ENCODE results near the gene ASIC4.

ASIC4 gene, protein sequence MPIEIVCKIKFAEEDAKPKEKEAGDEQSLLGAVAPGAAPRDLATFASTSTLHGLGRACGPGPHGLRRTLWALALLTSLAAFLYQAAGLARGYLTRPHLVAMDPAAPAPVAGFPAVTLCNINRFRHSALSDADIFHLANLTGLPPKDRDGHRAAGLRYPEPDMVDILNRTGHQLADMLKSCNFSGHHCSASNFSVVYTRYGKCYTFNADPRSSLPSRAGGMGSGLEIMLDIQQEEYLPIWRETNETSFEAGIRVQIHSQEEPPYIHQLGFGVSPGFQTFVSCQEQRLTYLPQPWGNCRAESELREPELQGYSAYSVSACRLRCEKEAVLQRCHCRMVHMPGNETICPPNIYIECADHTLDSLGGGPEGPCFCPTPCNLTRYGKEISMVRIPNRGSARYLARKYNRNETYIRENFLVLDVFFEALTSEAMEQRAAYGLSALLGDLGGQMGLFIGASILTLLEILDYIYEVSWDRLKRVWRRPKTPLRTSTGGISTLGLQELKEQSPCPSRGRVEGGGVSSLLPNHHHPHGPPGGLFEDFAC

DNA sequence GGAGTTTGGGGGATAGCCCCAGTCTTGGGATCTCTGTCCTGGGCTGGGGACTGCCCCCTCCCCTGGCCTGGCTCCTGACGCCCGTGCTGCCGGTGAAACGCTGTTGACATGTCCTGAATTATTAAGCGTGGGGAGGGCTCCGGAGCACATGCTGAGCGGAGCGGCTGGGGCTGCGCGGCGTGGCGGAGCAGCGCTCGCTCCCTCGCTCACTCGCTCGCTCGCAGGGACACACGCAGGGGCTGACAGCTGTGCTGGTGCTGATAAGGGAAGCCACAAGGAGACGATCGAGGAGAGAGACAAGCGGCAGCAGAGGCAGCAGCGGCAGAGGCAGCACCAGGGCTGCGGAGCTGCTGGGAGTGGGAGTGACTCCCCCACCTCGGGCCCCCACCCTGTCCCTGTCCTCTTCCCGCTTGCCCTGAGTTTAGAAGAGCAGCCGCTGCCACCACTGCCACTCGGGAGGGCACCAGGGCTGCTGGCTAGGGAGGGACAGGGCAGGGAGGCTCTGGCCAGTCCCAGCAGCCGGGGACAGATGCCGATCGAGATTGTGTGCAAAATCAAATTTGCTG, at the start of gene ASIC4:
ASIC4 (plus strand) TSS at position 287 of the 566 bp plus-strand sequence; CDS start at position 530, 243 bp downstream.
- H3K4me1 Mint-ChIP-seq = peaks cover 19% of the 10 kb centered on the region
- H3K36me3 Mint-ChIP-seq (ENCODE audit: low read depth) = no peaks in the 10 kb centered on the region
- no peak for DNase-seq
- H3K4me3 Mint-ChIP-seq = no peak within 1 kb of the TSS
- H3K27me3 Mint-ChIP-seq = peaks cover 77% of the 10 kb centered on the region
- H3K27ac Mint-ChIP-seq = no peak within 1 kb of the TSS
- peak; percentile 16 for ATAC-seq
- no peaks in the 10 kb centered on the region for H3K9me3 Mint-ChIP-seq

DNA sequence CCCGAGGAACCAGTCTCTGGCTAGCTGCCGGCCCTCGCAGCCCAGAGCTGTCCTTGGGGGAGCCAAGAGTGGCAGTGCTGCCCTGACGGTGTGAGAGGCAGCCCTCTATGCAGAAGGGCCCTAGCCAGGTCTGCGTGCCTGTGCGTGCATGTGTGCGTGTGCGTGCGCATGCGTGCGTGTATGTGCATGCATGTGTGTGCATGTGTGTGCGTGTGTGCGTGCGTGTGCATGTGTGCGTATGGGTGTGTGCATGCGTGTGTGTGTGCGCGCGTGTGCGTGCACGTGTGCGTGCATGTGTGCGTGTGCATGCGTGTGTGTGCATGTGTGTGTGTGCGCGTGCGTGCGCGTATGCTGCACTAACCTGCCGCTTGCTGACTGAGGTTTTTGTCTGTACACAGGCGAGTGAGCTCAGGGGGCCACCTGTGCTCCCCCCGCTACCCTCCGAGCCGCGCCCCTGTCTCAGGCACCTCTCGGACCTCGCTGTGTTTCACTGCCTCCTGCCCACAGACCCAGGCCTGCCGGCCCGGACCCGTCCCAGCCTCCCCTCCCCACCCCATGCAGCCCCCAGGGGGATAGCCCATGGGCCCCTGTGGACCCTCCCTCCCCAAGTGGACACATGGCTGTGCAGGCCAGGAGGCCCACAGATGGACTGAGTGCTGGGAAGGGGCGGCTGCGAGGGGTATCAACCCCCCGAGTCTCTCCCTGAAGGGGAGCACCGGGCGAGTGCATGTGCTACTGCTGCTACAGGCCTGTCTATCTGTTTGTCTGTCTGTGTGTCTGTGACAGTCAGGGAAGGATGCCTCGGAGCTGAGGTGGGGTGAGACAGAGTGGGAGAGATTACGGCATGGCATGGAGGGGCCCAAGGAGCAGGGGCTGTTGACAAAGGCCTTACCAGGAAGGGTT, 48.4 kb upstream of the ASIC4 start:
- ATAC-seq = no peak
- no peaks in the 10 kb centered on the region for H3K27me3 Mint-ChIP-seq
- no peaks in the 10 kb centered on the region for H3K4me1 Mint-ChIP-seq
- no peak overlapping the region for H3K4me3 Mint-ChIP-seq
- no peak for DNase-seq
- no peak overlapping the region for H3K27ac Mint-ChIP-seq
- H3K36me3 Mint-ChIP-seq (ENCODE audit: low read depth) = no peaks in the 10 kb centered on the region
- H3K9me3 Mint-ChIP-seq = no peaks in the 10 kb centered on the region

DNA sequence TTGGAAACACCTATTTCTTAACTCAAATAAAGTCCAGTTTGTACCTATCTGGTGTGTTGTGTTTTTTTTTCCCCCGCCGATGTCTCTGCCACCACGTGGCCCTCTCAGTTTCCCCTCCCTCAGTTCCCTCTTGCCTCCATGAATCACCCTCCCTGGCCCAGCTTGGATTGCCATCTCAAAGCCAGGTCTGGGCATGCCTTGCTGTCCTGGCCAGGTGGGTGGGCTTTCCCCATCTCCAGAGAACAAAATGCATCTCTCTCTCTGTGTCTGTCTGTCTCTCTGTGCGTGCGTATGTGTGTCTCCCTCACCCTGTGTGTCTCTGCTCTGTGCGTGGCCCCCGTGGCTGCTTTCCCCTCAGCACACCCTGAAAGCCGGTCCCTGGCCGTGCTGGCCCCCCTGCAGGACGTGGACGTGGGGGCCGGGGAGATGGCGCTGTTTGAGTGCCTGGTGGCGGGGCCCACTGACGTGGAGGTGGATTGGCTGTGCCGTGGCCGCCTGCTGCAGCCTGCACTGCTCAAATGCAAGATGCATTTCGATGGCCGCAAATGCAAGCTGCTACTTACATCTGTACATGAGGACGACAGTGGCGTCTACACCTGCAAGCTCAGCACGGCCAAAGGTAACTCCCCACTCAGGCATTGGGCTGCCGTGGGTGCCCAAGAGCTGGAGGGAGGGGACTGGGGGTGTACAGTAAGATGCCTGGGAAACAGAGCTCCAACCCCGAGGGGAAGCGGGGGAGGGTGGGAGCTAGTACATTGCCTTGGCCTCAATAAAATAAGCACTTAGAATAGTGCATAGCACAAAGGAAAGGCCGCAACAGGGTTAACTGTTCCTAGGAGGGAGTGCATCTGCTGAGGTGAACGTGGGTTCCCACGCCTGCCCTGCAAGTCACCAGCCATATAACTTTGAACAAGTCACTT, 47.2 kb upstream of the ASIC4 start:
- DNase-seq (no peak), ATAC-seq (no peak)
- no peak overlapping the region for H3K27ac Mint-ChIP-seq
- H3K9me3 Mint-ChIP-seq = no peaks in the 10 kb centered on the region
- H3K4me3 Mint-ChIP-seq = no peak overlapping the region
- no peaks in the 10 kb centered on the region for H3K36me3 Mint-ChIP-seq (ENCODE audit: low read depth)
- no peaks in the 10 kb centered on the region for H3K4me1 Mint-ChIP-seq
- no peaks in the 10 kb centered on the region for H3K27me3 Mint-ChIP-seq

DNA sequence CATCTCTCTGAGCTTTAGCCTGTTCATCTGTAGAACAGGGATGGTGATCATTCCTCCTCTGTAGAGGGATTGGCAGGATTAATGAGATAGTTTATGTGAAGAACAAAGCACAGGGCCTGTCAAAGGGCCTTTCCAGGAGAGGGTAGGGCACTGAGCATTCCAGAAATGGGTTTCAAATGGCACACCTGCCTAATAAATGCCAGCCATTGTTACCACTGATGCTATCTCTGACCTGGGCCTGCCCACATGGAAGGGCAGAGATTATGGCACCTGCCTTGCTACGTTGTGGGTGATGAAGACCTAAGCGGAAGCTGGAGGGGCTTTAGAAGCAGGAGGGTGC, 46.6 kb upstream of the ASIC4 start:
- Mint-ChIP-seq H3K27me3 (no peaks in the 10 kb centered on the region), H3K9me3 (no peaks in the 10 kb centered on the region), H3K36me3 (ENCODE audit: low read depth) (no peaks in the 10 kb centered on the region), H3K4me1 (no peaks in the 10 kb centered on the region), H3K27ac (no peak overlapping the region), H3K4me3 (no peak overlapping the region)
- DNase-seq = no peak
- ATAC-seq = no peak

DNA sequence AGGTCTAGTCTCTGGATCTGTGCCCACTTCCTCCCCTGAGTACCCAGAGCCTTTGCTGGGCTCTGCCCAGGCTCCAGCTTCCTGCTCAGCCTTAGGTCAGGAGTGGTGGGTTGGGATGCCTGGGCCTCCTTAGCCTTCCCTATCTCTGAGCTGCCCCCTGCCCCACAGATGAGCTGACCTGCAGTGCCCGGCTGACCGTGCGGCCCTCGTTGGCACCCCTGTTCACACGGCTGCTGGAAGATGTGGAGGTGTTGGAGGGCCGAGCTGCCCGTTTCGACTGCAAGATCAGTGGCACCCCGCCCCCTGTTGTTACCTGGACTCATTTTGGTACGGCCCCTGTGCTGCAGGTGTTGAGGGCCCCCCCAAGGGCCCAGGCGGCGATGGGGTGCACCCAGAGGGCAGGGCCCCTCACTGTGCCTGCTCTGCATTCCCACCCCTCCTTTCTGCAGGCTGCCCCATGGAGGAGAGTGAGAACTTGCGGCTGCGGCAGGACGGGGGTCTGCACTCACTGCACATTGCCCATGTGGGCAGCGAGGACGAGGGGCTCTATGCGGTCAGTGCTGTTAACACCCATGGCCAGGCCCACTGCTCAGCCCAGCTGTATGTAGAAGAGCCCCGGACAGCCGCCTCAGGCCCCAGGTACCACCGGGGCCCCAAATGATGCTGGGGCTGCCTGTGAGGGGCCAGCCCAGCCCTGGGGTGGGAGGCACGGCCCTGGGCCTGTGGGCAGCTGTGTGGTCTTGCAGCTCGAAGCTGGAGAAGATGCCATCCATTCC, 45.7 kb upstream of the ASIC4 start:
- no peaks in the 10 kb centered on the region for H3K36me3 Mint-ChIP-seq (ENCODE audit: low read depth)
- H3K4me3 Mint-ChIP-seq = no peak overlapping the region
- H3K27me3 Mint-ChIP-seq = no peaks in the 10 kb centered on the region
- H3K27ac Mint-ChIP-seq = no peak overlapping the region
- no peaks in the 10 kb centered on the region for H3K4me1 Mint-ChIP-seq
- no peaks in the 10 kb centered on the region for H3K9me3 Mint-ChIP-seq
- ATAC-seq = no peak
- DNase-seq = no peak

DNA sequence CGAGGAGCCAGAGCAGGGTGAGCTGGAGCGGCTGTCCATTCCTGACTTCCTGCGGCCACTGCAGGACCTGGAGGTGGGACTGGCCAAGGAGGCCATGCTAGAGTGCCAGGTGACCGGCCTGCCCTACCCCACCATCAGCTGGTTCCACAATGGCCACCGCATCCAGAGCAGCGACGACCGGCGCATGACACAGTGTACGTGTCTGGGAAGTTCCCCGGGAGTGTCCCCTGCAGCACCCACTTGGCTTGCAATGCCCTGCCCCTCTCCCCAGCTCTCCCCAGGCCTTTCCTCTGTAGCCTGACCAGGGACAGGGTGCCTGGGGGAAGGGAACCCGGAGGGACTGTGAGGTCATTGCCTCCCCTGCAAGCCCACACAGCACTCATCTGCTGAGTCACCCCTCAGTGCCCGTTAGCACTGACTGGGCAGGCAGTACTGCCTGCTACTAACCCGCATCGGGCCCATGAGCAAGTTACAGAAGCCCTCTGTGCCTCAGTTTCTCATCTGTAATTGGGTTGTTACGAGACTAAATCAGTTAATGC, 45.0 kb upstream of the ASIC4 start:
- Mint-ChIP-seq H3K36me3 (ENCODE audit: low read depth) (no peaks in the 10 kb centered on the region), H3K27ac (no peak overlapping the region), H3K27me3 (no peaks in the 10 kb centered on the region), H3K9me3 (no peaks in the 10 kb centered on the region), H3K4me1 (no peaks in the 10 kb centered on the region), H3K4me3 (no peak overlapping the region)
- DNase-seq = no peak
- ATAC-seq = no peak

DNA sequence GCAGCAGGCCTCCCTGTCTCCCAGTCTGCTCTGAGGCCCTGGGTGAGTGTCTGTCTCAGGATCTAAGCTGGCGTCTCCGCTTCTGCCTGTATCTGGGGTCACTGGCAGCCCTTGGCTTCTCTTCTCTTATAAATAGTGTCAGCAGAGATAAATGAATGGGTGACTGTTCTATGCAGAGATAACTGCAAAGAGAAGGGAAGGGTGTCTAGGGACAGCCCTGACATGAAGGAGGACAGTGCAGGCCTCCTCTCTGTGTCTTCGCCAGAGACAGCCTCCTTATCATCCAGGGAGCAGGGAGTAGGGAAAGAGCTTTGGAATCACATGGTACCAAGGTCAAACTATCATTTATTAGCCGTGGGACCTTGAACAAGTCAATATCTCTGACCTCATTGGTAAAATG, 43.9 kb upstream of the ASIC4 start:
- Mint-ChIP-seq H3K9me3 (no peaks in the 10 kb centered on the region), H3K4me1 (no peaks in the 10 kb centered on the region), H3K36me3 (ENCODE audit: low read depth) (no peaks in the 10 kb centered on the region), H3K27me3 (no peaks in the 10 kb centered on the region), H3K4me3 (no peak overlapping the region), H3K27ac (no peak overlapping the region)
- DNase-seq (no peak), ATAC-seq (no peak)

DNA sequence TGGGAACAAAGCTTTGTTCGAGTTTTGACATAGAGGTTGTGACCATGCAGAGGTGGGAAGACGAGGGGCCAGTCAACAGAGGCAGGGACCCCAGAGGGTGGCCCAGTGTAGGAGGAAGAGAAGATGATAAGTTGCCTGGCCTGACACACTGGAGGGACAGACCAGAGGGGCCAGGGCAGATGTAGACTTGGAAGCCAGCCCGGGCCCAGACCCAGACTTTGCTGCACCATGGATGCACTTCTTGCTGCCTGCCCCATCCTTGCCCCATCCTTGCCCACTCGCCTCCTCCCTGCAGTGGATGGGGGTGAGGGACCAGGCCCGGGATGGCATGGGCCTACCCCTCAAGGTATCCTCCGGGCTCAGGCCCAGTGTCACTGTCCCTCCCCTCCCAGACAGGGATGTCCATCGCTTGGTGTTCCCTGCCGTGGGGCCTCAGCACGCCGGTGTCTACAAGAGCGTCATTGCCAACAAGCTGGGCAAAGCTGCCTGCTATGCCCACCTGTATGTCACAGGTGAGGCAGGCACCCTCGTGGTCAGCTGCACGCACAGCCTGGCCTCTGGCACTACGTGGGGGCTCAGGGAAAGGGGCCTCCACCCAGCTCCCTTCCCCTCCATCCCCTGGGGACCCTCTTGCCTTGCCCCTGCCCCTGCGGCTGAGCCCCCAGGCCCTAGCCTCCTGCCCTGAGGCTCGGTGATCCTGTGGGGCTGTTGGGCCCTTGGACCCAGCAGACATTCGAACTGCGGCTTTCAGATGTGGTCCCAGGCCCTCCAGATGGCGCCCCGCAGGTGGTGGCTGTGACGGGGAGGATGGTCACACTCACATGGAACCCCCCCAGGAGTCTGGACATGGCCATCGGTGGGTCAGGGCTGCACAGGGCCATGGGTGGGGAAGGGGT, 42.6 kb upstream of the ASIC4 start:
- DNase-seq = no peak
- Mint-ChIP-seq H3K27ac (no peak overlapping the region), H3K36me3 (ENCODE audit: low read depth) (no peaks in the 10 kb centered on the region), H3K9me3 (no peaks in the 10 kb centered on the region), H3K4me3 (no peak overlapping the region), H3K27me3 (peaks cover 3% of the 10 kb centered on the region), H3K4me1 (peaks cover 3% of the 10 kb centered on the region)
- ATAC-seq = no peak

DNA sequence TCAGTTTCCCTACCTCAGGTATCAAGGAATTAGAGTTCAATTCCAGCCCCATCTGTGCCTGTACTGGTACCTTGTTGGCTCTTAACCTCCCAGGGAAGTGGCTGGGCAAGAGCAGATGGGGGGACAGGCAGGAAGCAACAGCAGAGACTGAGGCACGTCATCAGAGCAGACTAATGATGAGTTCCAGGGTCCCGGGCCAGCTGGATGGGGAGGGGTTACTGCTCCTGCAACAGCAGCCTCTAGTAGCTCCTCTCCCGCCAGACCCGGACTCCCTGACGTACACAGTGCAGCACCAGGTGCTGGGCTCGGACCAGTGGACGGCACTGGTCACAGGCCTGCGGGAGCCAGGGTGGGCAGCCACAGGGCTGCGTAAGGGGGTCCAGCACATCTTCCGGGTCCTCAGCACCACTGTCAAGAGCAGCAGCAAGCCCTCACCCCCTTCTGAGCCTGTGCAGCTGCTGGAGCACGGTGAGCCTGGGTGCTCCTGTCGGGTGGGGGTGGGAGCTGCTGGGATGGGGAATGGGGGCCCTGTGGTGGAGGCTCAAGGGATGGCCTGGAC, 41.6 kb upstream of the ASIC4 start:
- no peaks in the 10 kb centered on the region for H3K36me3 Mint-ChIP-seq (ENCODE audit: low read depth)
- H3K4me1 Mint-ChIP-seq = peaks cover 3% of the 10 kb centered on the region
- H3K4me3 Mint-ChIP-seq = no peak overlapping the region
- H3K9me3 Mint-ChIP-seq = no peaks in the 10 kb centered on the region
- ATAC-seq (no peak), DNase-seq (no peak)
- peaks cover 3% of the 10 kb centered on the region for H3K27me3 Mint-ChIP-seq
- no peak overlapping the region for H3K27ac Mint-ChIP-seq

DNA sequence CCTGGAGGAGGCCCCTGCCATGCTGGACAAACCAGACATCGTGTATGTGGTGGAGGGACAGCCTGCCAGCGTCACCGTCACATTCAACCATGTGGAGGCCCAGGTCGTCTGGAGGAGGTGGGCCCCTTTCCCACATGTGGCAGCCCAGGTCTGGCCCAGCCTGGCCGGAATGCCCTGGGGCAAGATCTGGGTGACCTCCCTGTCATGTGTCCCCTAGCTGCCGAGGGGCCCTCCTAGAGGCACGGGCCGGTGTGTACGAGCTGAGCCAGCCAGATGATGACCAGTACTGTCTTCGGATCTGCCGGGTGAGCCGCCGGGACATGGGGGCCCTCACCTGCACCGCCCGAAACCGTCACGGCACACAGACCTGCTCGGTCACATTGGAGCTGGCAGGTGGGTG, 40.8 kb upstream of the ASIC4 start:
- Mint-ChIP-seq H3K9me3 (no peaks in the 10 kb centered on the region), H3K4me1 (peaks cover 3% of the 10 kb centered on the region), H3K27me3 (peaks cover 3% of the 10 kb centered on the region), H3K36me3 (ENCODE audit: low read depth) (no peaks in the 10 kb centered on the region), H3K27ac (no peak overlapping the region), H3K4me3 (no peak overlapping the region)
- no peak for ATAC-seq
- no peak for DNase-seq

DNA sequence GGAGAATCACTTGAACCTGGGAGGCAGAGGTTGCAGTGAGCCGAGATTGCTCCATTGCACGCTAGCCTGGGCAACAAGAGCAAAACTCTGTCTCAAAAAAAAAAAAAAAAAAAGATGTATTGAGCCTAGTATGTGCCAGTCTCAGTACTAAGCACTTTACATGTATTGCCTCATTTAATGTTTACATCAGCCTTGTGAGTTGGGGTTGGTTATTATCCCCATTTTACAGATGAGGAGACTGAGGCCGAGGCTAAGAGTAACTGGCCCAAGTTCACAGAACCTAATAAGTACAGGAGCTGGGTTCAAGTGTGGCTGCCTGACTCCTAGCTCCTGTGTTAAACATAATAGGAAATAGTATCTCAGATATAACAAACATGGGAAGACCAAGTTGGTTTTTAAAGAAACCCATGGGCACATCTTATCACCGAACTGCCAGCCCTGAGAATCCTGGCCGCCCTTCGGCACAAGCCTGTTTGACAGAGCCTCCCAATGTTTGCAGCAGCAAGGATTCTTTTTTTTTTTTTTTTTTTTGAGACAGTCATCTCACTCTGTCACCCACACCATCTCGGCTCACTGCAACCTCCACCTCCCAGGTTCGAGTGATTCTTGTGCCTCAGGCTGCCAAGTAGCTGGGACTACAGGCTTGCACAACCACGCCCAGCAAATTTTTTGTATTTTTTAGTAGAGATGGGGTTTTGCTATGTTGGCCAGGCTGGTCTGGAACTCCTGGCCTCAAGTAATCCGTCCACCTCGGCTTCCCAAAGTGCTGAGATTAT, 39.8 kb upstream of the ASIC4 start:
- ATAC-seq = no peak
- peaks cover 3% of the 10 kb centered on the region for H3K27me3 Mint-ChIP-seq
- H3K36me3 Mint-ChIP-seq (ENCODE audit: low read depth) = no peaks in the 10 kb centered on the region
- no peak overlapping the region for H3K27ac Mint-ChIP-seq
- H3K9me3 Mint-ChIP-seq = no peaks in the 10 kb centered on the region
- H3K4me3 Mint-ChIP-seq = no peak overlapping the region
- no peak for DNase-seq
- peaks cover 3% of the 10 kb centered on the region for H3K4me1 Mint-ChIP-seq

DNA sequence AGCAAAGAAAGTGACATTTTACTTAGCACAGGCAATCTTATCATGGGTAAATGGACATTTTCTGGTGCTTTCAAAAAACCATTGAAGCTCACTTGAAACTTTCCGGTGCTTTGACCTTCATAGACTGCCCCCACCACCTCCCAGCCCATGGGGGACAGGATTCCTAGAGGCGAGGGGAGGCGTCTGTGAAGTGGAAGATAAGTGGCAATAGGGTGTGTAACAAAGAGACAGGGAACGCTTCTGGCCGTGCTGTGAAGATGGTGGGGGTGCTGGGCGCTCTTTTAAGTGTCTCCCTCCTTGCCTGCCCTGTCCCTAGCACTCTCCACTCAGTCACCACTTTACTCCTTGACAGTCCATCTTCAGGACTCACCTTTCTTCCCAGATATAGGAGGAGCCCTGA, 39.0 kb upstream of the ASIC4 start:
- no peak for ATAC-seq
- no peak overlapping the region for H3K27ac Mint-ChIP-seq

More for the DNA sequence above, 39.0 kb upstream of the ASIC4 start:
- DNase-seq = no peak
- H3K36me3 Mint-ChIP-seq (ENCODE audit: low read depth) = no peaks in the 10 kb centered on the region
- no peak overlapping the region for H3K4me3 Mint-ChIP-seq
- peaks cover 3% of the 10 kb centered on the region for H3K27me3 Mint-ChIP-seq
- H3K9me3 Mint-ChIP-seq = no peaks in the 10 kb centered on the region
- peaks cover 3% of the 10 kb centered on the region for H3K4me1 Mint-ChIP-seq

Data from activated naive CD8-positive, alpha-beta T cell treated with anti-CD3 and anti-CD28 coated beads, Interleukin-2, amount 50 U/mL, for 24 hours (primary cell).